Adrenal gland (tissue), 12 donors: ENCODE data around the gene SCN8A. TPM values are rescaled to one million over a fixed set of nuclear protein-coding genes. Genes with fewer than 3 reads are reported as not detected.
A peak's percentile ranks its signal among the peaks of the same experiment; 100 is the strongest.

Experiments
- DNase-seq, 7 donors: peaks; one replicate each; pipeline ENCODE4 v3.0.0-alpha.2; 2019 to 2020
- H3K27ac ChIP-seq, 5 donors: fragments of 200-600 bp; sonication (generic) in 4 of 5; 1 replicate in 3 of 5; 2 replicates in 2 of 5; pipeline versions ENCODE4 v1.5.1 to v1.8.0; 2016 to 2020; ENCODE audit warnings: mild to moderate bottlenecking in 1 of 5
- H3K27me3 ChIP-seq: fragments of 200-600 bp; 2 replicates; pipeline ENCODE4 v1.8.0; 2021
- H3K36me3 ChIP-seq, 2 donors: fragments of 200-600 bp; replicated peaks in 1 of 2; 1 replicate in 1 of 2; 2 replicates in 1 of 2; pipeline versions ENCODE4 v1.5.1 to v1.8.0; 2018 to 2022
- H3K4me1 ChIP-seq, 2 donors: fragments of 200-600 bp; replicated peaks in 1 of 2; 1 replicate in 1 of 2; 2 replicates in 1 of 2; pipeline versions ENCODE4 v1.5.1 to v1.8.0; 2018 to 2021
- H3K4me3 ChIP-seq, 4 donors: fragments of 200-600 bp; sonication (generic) in 3 of 4; one replicate each; pipeline ENCODE4 v1.5.1; 2016 to 2018
- H3K9me3 ChIP-seq, 3 donors: fragments of 200-600 bp; sonication (generic) in 1 of 3; replicated peaks in 1 of 3; 1 replicate in 2 of 3; 2 replicates in 1 of 3; pipeline versions ENCODE4 v1.5.1 to v1.8.0; 2016 to 2021
- CTCF ChIP-seq, 6 experiments: fragments of 450-650 bp in 4 of 6; fragments of 200-600 bp in 2 of 6; sonication (generic) in 1 of 6; IDR thresholded peaks; 1 replicate in 5 of 6; 2 replicates in 1 of 6; pipeline versions ENCODE4 v1.5.1 to v1.8.0; 2016 to 2021; ENCODE audit warnings: antibody characterized with exemption in 6 of 6, mild to moderate bottlenecking in 2 of 6, moderate library complexity in 1 of 6
- POLR2A ChIP-seq, 2 donors: fragments of 450-650 bp; IDR thresholded peaks; one replicate each; pipeline ENCODE4 v1.6.1; 2017; ENCODE audit warnings: antibody characterized with exemption in 2 of 2, mild to moderate bottlenecking in 2 of 2, moderate library complexity in 1 of 2
- WGBS, 4 donors: extraction: QIAGEN DNeasy Blood & Tissue Kit in 2 of 4; methylation state at CpG; one replicate each; pipeline versions ENCODE4 v1.1.5 to v1.1.7; 2013 to 2017; 5-methylcytosine and 5-hydroxymethylcytosine counted together
- intact Hi-C, 2 donors: fragments of 100-400 bp; cut with DNase I; formaldehyde crosslinking; loops; one replicate each; pipeline versions ENCODE4 v1.14.1 to v1.15.0; 2022 to 2023
- polyA plus RNA-seq, 3 donors: library from polyadenylated mRNA; stranded (reverse); fragments of 200-250 nt in 2 of 3; fragments of 350-450 nt in 1 of 3; fragmentation: Illumina TruSeq in 1 of 3; extraction: RNeasy Lipid Tissue Mini Kit (QIAGEN cat#74804) in 1 of 3; gene quantifications; one replicate each; pipeline ENCODE4 v1.2.3, GENCODE V29; 2013 to 2014
- total RNA-seq, 9 donors: library from RNA; depleted of rRNA in 4 of 9; stranded (reverse); fragments of >200 nt in 4 of 9; fragments of 120-200 nt in 1 of 9; fragmentation: NEBNext Ultra II Directional in 1 of 9; extraction: Animal tissue kit (Norgen Biotek cat#: 25700) in 1 of 9; gene quantifications; one replicate each; pipeline versions ENCODE4 v1.1.0 to v1.2.4, GENCODE V29; 2013 to 2023
- donor health status: healthy with polysubstance abuse.
- donor health status: Bipolar disorder and iron deficiency.
- donor health status: DM: yes; HTN: yes; CAD: no.
- donor health status: DM: no; HTN: no; CAD: no.
- donor health status: DM: no; HTN: no; CAD: no.
- donor health status: DM: yes; HTN: yes; CAD: no.

SCN8A gene
- total and polyA plus RNA-seq, 12 donors: 0.69 to 7.0 (median 2.0) TPM

GRCh38 chr12:51851413-51852124 lies 260.5 kb downstream of the SCN8A start:
- TF ChIP-seq POLR2A (IDR thresholded peaks at IDR 0.05): no peak
- TF ChIP-seq CTCF (IDR thresholded peaks at IDR 0.05): no peak
- Histone ChIP-seq H3K27ac (no peak overlapping the region), H3K9me3 (no peaks in the 10 kb centered on the region), H3K4me1 (peaks cover 10 to 11% of the 10 kb centered on the region in 2 donors), H3K4me3 (no peak overlapping the region), H3K36me3 (no peaks in the 10 kb centered on the region), H3K27me3 (peaks cover 13% of the 10 kb centered on the region)
- no peak for DNase-seq
- 60 to 69% (median 65%) methylated on average over 8 of the region's 8 CpGs for WGBS, 4 donors
- intact Hi-C loops: no loop called here

- intact Hi-C loops: no loop called here
- no peak overlapping the region for H3K27ac ChIP-seq
- no peaks in the 10 kb centered on the region for H3K9me3 ChIP-seq
- no peak for TF ChIP-seq POLR2A (IDR thresholded peaks at IDR 0.05)
- TF ChIP-seq CTCF (IDR thresholded peaks at IDR 0.05): no peak
- 79 to 91% (median 86%) methylated on average over 5 of the region's 5 CpGs for WGBS, 4 donors
- H3K4me1 ChIP-seq: peaks cover 4 to 5% of the 10 kb centered on the region in 2 donors
- DNase-seq: no peak
- no peaks in the 10 kb centered on the region for H3K36me3 ChIP-seq
- H3K4me3 ChIP-seq: no peak overlapping the region
- H3K27me3 ChIP-seq: peaks cover 3% of the 10 kb centered on the region
Measured at GRCh38 chr12:51852404-51853137, 261.5 kb downstream of the SCN8A start.

- intact Hi-C loops: no loop called here
- no peaks in the 10 kb centered on the region for H3K4me1 ChIP-seq
- H3K4me3 ChIP-seq: peak overlapping the region in 1 of 4 donors; percentile 21
- TF ChIP-seq CTCF (IDR thresholded peaks at IDR 0.05) (no peak), POLR2A (IDR thresholded peaks at IDR 0.05) (no peak)
- 22 to 43% (median 35%) methylated on average over 9 to 21 of the region's 21 CpGs for WGBS, 4 donors
- DNase-seq: peak in 1 of 7 donors; percentile 25
- H3K27me3 ChIP-seq: no peaks in the 10 kb centered on the region
- H3K9me3 ChIP-seq: no peaks in the 10 kb centered on the region
- H3K36me3 ChIP-seq: no peaks in the 10 kb centered on the region
- no peak overlapping the region for H3K27ac ChIP-seq
Measured at GRCh38 chr12:51855586-51856428, 264.8 kb downstream of the SCN8A start.

- TF ChIP-seq CTCF (IDR thresholded peaks at IDR 0.05): no peak
- TF ChIP-seq POLR2A (IDR thresholded peaks at IDR 0.05): no peak
- Histone ChIP-seq H3K4me1 (peaks cover 0 to 9% of the 10 kb centered on the region in 2 donors), H3K9me3 (no peaks in the 10 kb centered on the region), H3K4me3 (no peak overlapping the region), H3K36me3 (no peaks in the 10 kb centered on the region), H3K27ac (no peak overlapping the region), H3K27me3 (peaks cover 12% of the 10 kb centered on the region)
- WGBS, 4 donors: 85 to 96% (median 91%) methylated on average over 3 of the region's 3 CpGs
- DNase-seq: no peak
- intact Hi-C loops: no loop called here
Measured at GRCh38 chr12:51860986-51861385, 270.0 kb downstream of the SCN8A start.
